ENCODE results near the gene GAPVD1.
"Not testable (repeated sequence)": the region's sequence is repeated elsewhere in the genome, so short reads cannot be mapped to it uniquely, and the experiment has no call there.

Gene GAPVD1

GRCh38 chr9:125261501-125262293 is at the start of gene GAPVD1:
Gene GAPVD1 (plus strand): TSS chr9:125261826. CDS start chr9:125298922, 37,096 bp downstream.
- peak; percentile 99 for ATAC-seq
- DNase-seq = peak; percentile 94

DNA sequence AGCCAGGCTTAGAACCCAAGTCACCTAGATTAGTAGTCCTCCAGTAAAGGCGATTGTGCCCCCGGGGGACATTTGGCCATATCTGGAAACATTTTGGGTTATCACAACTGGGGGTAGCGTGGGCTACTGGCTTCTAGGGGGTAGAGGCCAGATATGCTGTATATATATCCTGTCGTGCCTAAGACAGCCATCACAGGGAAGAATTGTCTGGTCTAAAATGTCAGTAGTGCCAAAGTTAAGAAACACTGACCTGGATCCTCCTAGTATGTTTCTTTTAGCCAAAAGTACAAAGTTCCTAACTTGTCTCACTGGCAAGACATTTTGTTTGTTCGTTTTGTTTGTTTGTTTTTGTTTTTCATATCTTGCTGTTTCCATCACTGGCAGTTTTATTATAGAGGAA is 47.4 kb upstream of the GAPVD1 start:
- DNase-seq = no peak
- ATAC-seq = no peak

GRCh38 chr9:125218621-125219020 is 43.0 kb upstream of the GAPVD1 start:
- ATAC-seq (no peak), DNase-seq (no peak)

DNA sequence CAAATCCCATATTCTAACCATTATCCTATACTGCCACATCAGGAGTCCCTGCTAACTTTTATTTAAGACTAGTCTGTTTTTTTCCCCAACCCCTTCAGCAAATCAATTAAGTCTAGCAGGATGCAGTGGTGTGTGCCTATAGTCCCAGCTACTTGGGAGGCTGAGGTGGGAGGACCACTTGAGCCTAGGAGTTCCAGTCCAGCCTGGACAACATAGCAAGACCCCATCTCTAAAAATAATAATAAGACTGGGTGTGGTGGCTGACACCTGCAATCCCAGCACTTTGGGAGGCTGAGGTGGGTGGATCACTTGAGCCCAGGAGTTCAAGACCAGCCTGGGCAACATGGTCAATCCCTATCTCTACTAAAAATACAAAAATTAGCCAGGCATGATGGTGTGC is 36.8 kb upstream of the GAPVD1 start:
- not testable (repeated sequence) for ATAC-seq, DNase-seq

DNA sequence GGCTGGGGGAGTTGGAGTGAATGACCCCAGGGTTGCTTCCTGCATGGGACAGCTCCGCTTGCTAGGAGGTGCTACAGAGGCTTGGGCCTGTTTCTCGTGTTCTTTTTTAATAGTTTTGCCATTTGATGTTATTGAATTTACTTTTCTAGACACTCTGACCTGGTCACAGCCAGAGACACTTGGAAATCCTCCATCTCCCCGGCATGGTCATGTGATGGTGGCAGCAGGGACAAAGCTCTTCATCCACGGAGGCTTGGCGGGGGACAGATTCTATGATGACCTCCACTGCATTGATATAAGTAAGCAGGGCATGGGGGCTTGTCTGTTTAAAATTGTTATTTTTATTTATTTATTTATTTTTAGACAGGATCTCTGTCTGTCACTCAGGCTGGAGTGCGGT is 33.9 kb upstream of the GAPVD1 start:
- ATAC-seq (no peak), DNase-seq (no peak)

- DNase-seq (no peak), ATAC-seq (peak; percentile 60)
These were observed 27.9 kb upstream of the GAPVD1 start for GRCh38 chr9:125233678-125234077.

- not testable (repeated sequence) for ATAC-seq, DNase-seq
These were observed 27.5 kb upstream of the GAPVD1 start for GRCh38 chr9:125234099-125234498.

GRCh38 chr9:125235804-125236519 is 25.7 kb upstream of the GAPVD1 start:
- no peak for ATAC-seq

DNA sequence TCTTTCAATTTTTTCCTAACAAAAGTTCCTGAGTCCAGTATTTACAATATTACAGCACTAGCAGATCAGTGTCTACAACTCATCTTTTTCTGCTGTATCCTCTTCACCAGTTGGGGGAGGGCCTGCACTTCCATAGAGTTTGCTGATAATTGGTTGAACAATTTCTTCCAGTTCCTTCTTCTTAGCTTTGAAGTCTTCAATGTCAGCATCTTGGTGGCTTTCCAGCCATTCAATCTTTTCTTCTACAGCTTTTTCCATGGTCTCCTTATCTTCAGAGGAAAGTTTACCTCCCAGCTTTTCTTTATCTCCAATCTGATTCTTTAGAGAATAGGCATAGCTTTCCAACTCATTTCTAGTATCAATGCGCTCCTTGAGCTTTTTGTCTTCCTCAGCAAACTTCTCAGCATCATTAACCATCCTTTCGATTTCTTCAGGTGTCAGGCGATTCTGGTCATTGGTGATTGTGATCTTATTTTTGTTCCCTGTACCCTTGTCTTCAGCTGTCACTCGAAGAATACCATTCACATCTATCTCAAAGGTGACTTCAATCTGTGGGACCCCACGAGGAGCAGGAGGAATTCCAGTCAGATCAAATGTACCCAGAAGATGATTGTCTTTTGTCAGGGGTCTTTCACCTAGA is 25.0 kb upstream of the GAPVD1 start:
- DNase-seq, ATAC-seq: not testable (repeated sequence)

More at GRCh38 chr9:125235804-125236519, 25.7 kb upstream of the GAPVD1 start:
- no peak for DNase-seq

DNA sequence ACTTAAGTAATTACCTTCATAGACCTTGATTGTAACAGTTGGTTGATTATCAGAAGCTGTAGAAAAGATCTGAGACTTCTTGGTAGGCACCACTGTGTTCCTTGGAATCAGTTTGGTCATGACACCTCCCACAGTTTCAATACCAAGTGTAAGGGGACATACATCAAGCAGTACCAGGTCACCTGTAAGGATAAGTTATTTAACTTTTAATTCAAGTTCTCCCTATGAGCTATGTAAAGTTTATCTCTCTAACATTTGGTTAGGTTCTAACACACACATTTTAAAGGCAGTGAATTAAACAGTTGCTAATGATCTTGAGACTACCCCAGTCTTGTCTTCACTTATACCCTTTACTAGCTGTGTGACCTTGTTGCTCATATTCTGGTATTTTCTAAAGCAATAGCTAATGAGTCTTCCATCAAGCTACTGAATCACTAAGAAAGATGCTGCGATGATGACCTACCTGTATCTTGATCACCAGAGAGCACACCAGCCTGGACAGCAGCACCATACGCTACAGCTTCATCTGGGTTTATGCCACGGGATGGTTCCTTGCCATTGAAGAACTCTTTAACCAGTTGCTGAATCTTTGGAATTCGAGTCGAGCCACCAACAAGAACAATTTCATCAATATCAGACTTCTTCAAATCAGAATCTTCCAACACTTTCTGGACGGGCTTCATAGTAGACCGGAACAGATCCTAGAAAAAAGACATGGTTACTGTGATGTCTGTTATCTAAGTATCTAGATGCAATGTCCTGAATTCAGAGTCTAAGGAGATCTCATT is 23.3 kb upstream of the GAPVD1 start:
- DNase-seq (no peak), ATAC-seq (no peak)

DNA sequence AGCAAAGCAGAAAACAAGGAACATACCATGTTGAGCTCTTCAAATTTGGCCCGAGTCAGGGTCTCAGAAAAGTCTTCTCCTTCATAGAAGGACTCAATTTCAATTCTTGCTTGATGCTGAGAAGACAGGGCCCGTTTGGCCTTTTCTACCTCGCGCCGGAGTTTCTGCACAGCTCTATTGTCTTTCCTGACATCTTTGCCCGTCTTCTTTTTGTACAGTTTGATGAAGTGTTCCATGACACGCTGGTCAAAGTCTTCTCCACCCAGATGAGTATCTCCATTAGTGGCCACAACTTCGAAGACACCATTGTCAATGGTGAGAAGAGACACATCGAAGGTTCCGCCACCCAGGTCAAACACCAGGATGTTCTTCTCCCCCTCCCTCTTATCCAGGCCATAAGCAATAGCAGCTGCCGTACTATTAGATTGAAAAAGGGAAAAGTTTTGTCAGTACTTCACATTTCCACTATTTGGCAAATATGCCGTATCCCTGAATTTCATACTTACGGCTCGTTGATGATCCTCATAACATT is 22.6 kb upstream of the GAPVD1 start:
- ATAC-seq (no peak), DNase-seq (no peak)

- ATAC-seq (no peak), DNase-seq (no peak)
These were observed 21.7 kb upstream of the GAPVD1 start for GRCh38 chr9:125239631-125240597.

DNA sequence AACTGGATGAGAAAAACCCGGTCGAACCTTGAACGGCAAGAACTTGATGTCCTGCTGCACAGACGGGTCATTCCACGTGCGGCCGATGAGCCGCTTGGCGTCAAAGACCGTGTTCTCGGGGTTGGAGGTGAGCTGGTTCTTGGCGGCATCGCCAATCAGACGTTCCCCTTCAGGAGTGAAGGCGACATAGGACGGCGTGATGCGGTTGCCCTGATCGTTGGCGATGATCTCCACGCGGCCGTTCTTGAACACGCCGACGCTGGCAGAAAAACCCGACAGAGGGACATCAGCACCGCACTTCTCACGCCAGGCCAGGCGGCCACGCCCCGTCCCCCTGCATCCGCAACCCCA is 21.0 kb upstream of the GAPVD1 start:
- ATAC-seq (peak; percentile 0), DNase-seq (peak; percentile 46)

GRCh38 chr9:125241000-125241862 is 20.4 kb upstream of the GAPVD1 start, which contains the start of gene HSPA5:
Gene HSPA5 (minus strand): TSS chr9:125241343. CDS start chr9:125241126, 217 bp downstream.
- DNase-seq = peak; percentile 99
- peak; percentile 94 for ATAC-seq

DNA sequence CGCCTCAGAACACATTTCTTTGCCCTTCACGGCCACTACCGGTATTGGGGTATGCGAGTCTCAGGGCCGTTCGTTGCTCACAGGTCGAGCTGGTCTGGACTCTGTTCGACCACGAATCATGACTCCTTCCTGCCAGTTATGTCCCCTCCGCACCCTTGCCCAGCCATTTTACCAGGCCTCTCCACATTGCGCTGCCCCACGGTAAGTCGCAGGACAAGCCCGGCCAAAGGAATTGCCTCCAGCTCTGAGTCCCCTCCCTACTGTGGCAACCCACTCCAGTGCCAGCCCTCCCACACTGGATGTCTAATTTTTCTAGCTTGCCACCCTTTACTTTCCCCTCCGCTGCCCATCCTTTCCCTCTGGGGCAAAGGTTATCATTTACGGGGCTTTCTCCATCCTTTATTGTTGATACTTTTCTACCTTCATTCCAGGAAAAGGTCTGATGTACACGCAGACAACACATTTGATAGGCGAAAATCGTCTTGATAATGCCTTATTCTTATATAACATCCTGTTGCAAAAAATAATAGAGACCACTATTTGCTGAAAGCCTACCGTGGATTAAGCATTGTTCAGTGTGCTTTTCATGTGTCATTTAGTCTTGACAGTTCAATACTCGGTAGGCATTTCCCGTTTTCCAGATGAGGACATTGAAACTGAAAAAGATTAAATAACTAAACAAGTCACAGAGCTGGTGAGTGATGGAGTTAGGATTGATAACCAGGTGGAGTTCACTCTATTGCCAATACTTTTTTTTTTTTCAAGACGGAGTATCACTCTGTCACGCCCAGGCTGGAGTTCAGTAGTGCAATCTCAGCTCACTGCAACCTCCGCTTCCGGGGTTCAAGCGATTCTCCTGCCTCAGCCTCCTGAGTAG is 19.5 kb upstream of the GAPVD1 start:
- DNase-seq (peak; percentile 46), ATAC-seq (peak; percentile 4)

- no peak for ATAC-seq
- DNase-seq = no peak
These were observed 17.8 kb upstream of the GAPVD1 start for GRCh38 chr9:125243792-125244260.

GRCh38 chr9:125246261-125246667 is 15.4 kb upstream of the GAPVD1 start:
- ATAC-seq (no peak), DNase-seq (no peak)

DNA sequence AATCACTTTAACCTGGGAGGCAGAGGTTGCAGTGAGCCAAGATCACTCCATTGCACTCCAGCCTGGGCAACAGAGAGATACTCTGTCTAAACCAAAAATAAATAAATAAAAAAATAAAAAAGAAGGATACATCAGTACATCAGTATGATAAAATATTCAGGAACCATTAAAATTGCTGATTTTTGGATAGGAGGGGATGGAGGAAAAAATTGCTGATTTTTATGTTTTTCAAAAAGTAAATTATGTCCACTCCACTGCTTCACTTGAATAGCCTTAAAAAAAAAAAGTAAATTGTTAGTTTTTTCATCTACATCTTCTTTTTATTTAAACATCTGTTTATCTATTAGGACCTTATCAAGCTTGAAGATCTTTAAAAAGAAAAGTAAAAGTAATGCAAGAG is 7.4 kb upstream of the GAPVD1 start:
- DNase-seq (no peak), ATAC-seq (no peak)
